ENCODE results near the gene SLC48A1.
A peak's percentile ranks its signal among the peaks of the same experiment; 100 is the strongest.
"Not testable (repeated sequence)": the region's sequence is repeated elsewhere in the genome, so short reads cannot be mapped to it uniquely, and the experiment has no call there.

SLC48A1 gene

GRCh38 chr12:47808574-47809365, 35.7 kb downstream of the SLC48A1 start:
- Histone ChIP-seq H3K27ac (replicated peaks; ENCODE audit: low read length) (no peak overlapping the region), H3K14ac (ENCODE audit: low read length) (peak overlapping the region; percentile 4), H2BK15ac (ENCODE audit: low read length) (no peak overlapping the region), H2BK120ac (ENCODE audit: low read depth, low read length) (no peak overlapping the region), H3K4ac (ENCODE audit: low read length) (no peak overlapping the region), H3K18ac (ENCODE audit: low read length) (peak overlapping the region; percentile 65), H3K27me3 (ENCODE audit: control insufficient read depth in 3 of 3, insufficient read depth in 3 of 3, low read depth in 1 of 3, low read length in 3 of 3) (no peaks in the 10 kb centered on the region), H3K9me3 (replicated peaks in 1 of 2; ENCODE audit: control insufficient read depth in 2 of 2, insufficient read depth in 1 of 2, low read depth in 1 of 2, low read length in 2 of 2) (no peaks in the 10 kb centered on the region), H2AK5ac (ENCODE audit: low read depth, low read length) (peak overlapping the region; percentile 81), H3K23ac (ENCODE audit: low read depth, low read length, poor library complexity) (no peak overlapping the region), H4K91ac (ENCODE audit: low read depth, low read length, poor library complexity) (peak overlapping the region; percentile 35), H3K79me1 (ENCODE audit: low read depth, low read length) (peaks cover 11% of the 10 kb centered on the region), H2AFZ (ENCODE audit: low read length) (no peak overlapping the region), H2BK5ac (ENCODE audit: low read length) (peak overlapping the region; percentile 30), H3K4me2 (ENCODE audit: insufficient read depth, low read length, poor library complexity, severe bottlenecking) (no peak overlapping the region), H2BK12ac (ENCODE audit: low read length) (peak overlapping the region; percentile 43), H3K4me1 (ENCODE audit: control insufficient read depth in 2 of 2, insufficient read depth in 1 of 2, low read depth in 1 of 2, low read length in 2 of 2) (peaks cover 45 to 52% of the 10 kb centered on the region in 2 donors), H3K9ac (ENCODE audit: low read depth, low read length, poor library complexity) (peak overlapping the region; percentile 7), H3K36me3 (replicated peaks in 1 of 2; ENCODE audit: control insufficient read depth in 2 of 2, insufficient read depth in 2 of 2, low read length in 2 of 2) (peaks cover 0 to 40% of the 10 kb centered on the region in 2 donors), H4K8ac (ENCODE audit: low read depth, low read length) (no peak overlapping the region), H3K4me3 (ENCODE audit: low read length in 2 of 2) (no peak overlapping the region)
- no CpG with 5 or more reads among the region's 9 CpGs for WGBS, 2 donors (ENCODE audit: extremely low coverage in 2 of 2, insufficient read length in 2 of 2, insufficient replicate concordance in 1 of 2)
- DNase-seq (ENCODE audit: low spot score) = no peak

GRCh38 chr12:47809518-47809917, 36.5 kb downstream of the SLC48A1 start:
- H3K27me3 ChIP-seq (ENCODE audit: control insufficient read depth in 3 of 3, insufficient read depth in 3 of 3, low read depth in 1 of 3, low read length in 3 of 3); H3K4ac ChIP-seq (ENCODE audit: low read length); H2AK5ac ChIP-seq (ENCODE audit: low read depth, low read length); H2AFZ ChIP-seq (ENCODE audit: low read length); H2BK12ac ChIP-seq (ENCODE audit: low read length); H2BK15ac ChIP-seq (ENCODE audit: low read length); H3K4me2 ChIP-seq (ENCODE audit: insufficient read depth, low read length, poor library complexity, severe bottlenecking); H3K18ac ChIP-seq (ENCODE audit: low read length); H3K14ac ChIP-seq (ENCODE audit: low read length); H3K27ac ChIP-seq (replicated peaks; ENCODE audit: low read length); H3K4me3 ChIP-seq (ENCODE audit: low read length in 2 of 2); H3K9me3 ChIP-seq (replicated peaks in 1 of 2; ENCODE audit: control insufficient read depth in 2 of 2, insufficient read depth in 1 of 2, low read depth in 1 of 2, low read length in 2 of 2); H4K91ac ChIP-seq (ENCODE audit: low read depth, low read length, poor library complexity); H4K8ac ChIP-seq (ENCODE audit: low read depth, low read length); H3K23ac ChIP-seq (ENCODE audit: low read depth, low read length, poor library complexity); H2BK5ac ChIP-seq (ENCODE audit: low read length); H3K9ac ChIP-seq (ENCODE audit: low read depth, low read length, poor library complexity); H2BK120ac ChIP-seq (ENCODE audit: low read depth, low read length); DNase-seq (ENCODE audit: low spot score): not testable (repeated sequence)
- WGBS, 2 donors (ENCODE audit: extremely low coverage in 2 of 2, insufficient read length in 2 of 2, insufficient replicate concordance in 1 of 2) = no CpG with 5 or more reads among the region's 9 CpGs
- peaks cover 0 to 35% of the 10 kb centered on the region in 2 donors for H3K36me3 ChIP-seq (replicated peaks in 1 of 2; ENCODE audit: control insufficient read depth in 2 of 2, insufficient read depth in 2 of 2, low read length in 2 of 2)
- H3K4me1 ChIP-seq (ENCODE audit: control insufficient read depth in 2 of 2, insufficient read depth in 1 of 2, low read depth in 1 of 2, low read length in 2 of 2) = peaks cover 51 to 52% of the 10 kb centered on the region in 2 donors
- peaks cover 11% of the 10 kb centered on the region for H3K79me1 ChIP-seq (ENCODE audit: low read depth, low read length)

DNA sequence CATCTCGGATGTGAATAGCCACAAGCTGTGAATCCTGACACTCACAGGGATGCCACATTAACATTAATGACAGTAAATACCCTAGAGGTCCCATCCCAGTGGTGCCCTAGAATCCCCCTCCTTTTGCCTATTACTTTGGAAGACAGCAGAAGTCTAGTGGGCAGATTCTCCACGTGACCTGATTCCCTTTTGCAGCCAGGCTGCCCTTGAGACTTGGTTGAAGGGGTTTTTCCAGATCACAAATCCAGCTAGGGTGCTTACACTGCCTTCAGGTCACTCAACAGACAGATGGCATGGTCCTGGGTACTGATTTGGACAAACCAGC, 38.0 kb downstream of the SLC48A1 start:
- no peak overlapping the region for H2BK15ac ChIP-seq (ENCODE audit: low read length)
- no peak overlapping the region for H3K23ac ChIP-seq (ENCODE audit: low read depth, low read length, poor library complexity)
- H3K27me3 ChIP-seq (ENCODE audit: control insufficient read depth in 3 of 3, insufficient read depth in 3 of 3, low read depth in 1 of 3, low read length in 3 of 3) = no peaks in the 10 kb centered on the region
- WGBS, 2 donors (ENCODE audit: extremely low coverage in 2 of 2, insufficient read length in 2 of 2, insufficient replicate concordance in 1 of 2) = no CpG with 5 or more reads among the region's 2 CpGs
- no peak overlapping the region for H3K4me3 ChIP-seq (ENCODE audit: low read length in 2 of 2)
- H3K4me1 ChIP-seq (ENCODE audit: control insufficient read depth in 2 of 2, insufficient read depth in 1 of 2, low read depth in 1 of 2, low read length in 2 of 2) = peaks cover 47 to 52% of the 10 kb centered on the region in 2 donors
- H3K18ac ChIP-seq (ENCODE audit: low read length) = no peak overlapping the region
- no peak overlapping the region for H3K4me2 ChIP-seq (ENCODE audit: insufficient read depth, low read length, poor library complexity, severe bottlenecking)
- no peak overlapping the region for H2AFZ ChIP-seq (ENCODE audit: low read length)
- H3K27ac ChIP-seq (replicated peaks; ENCODE audit: low read length) = no peak overlapping the region
- peaks cover 0 to 29% of the 10 kb centered on the region in 2 donors for H3K36me3 ChIP-seq (replicated peaks in 1 of 2; ENCODE audit: control insufficient read depth in 2 of 2, insufficient read depth in 2 of 2, low read length in 2 of 2)
- H3K9me3 ChIP-seq (replicated peaks in 1 of 2; ENCODE audit: control insufficient read depth in 2 of 2, insufficient read depth in 1 of 2, low read depth in 1 of 2, low read length in 2 of 2) = no peaks in the 10 kb centered on the region
- peaks cover 11% of the 10 kb centered on the region for H3K79me1 ChIP-seq (ENCODE audit: low read depth, low read length)
- no peak overlapping the region for H2BK12ac ChIP-seq (ENCODE audit: low read length)
- no peak overlapping the region for H4K8ac ChIP-seq (ENCODE audit: low read depth, low read length)
- no peak overlapping the region for H2AK5ac ChIP-seq (ENCODE audit: low read depth, low read length)
- no peak overlapping the region for H2BK5ac ChIP-seq (ENCODE audit: low read length)
- H4K91ac ChIP-seq (ENCODE audit: low read depth, low read length, poor library complexity) = no peak overlapping the region
- no peak for DNase-seq (ENCODE audit: low spot score)
- no peak overlapping the region for H3K9ac ChIP-seq (ENCODE audit: low read depth, low read length, poor library complexity)
- H3K14ac ChIP-seq (ENCODE audit: low read length) = no peak overlapping the region
- no peak overlapping the region for H3K4ac ChIP-seq (ENCODE audit: low read length)
- H2BK120ac ChIP-seq (ENCODE audit: low read depth, low read length) = no peak overlapping the region

GRCh38 chr12:47811581-47812484, 38.8 kb downstream of the SLC48A1 start:
- no peak overlapping the region for H2BK120ac ChIP-seq (ENCODE audit: low read depth, low read length)
- peaks cover 0 to 23% of the 10 kb centered on the region in 2 donors for H3K36me3 ChIP-seq (replicated peaks in 1 of 2; ENCODE audit: control insufficient read depth in 2 of 2, insufficient read depth in 2 of 2, low read length in 2 of 2)
- peak overlapping the region; percentile 91 for H3K18ac ChIP-seq (ENCODE audit: low read length)
- no peaks in the 10 kb centered on the region for H3K9me3 ChIP-seq (replicated peaks in 1 of 2; ENCODE audit: control insufficient read depth in 2 of 2, insufficient read depth in 1 of 2, low read depth in 1 of 2, low read length in 2 of 2)
- H3K27ac ChIP-seq (replicated peaks; ENCODE audit: low read length) = no peak overlapping the region
- no peak overlapping the region for H4K91ac ChIP-seq (ENCODE audit: low read depth, low read length, poor library complexity)
- no peak overlapping the region for H3K23ac ChIP-seq (ENCODE audit: low read depth, low read length, poor library complexity)
- no peak for DNase-seq (ENCODE audit: low spot score)
- H3K4ac ChIP-seq (ENCODE audit: low read length) = peak overlapping the region; percentile 55
- H2BK5ac ChIP-seq (ENCODE audit: low read length) = no peak overlapping the region
- peak overlapping the region; percentile 93 for H2AK5ac ChIP-seq (ENCODE audit: low read depth, low read length)
- peaks cover 52 to 58% of the 10 kb centered on the region in 2 donors for H3K4me1 ChIP-seq (ENCODE audit: control insufficient read depth in 2 of 2, insufficient read depth in 1 of 2, low read depth in 1 of 2, low read length in 2 of 2)
- no peak overlapping the region for H2AFZ ChIP-seq (ENCODE audit: low read length)
- H2BK15ac ChIP-seq (ENCODE audit: low read length) = no peak overlapping the region
- H4K8ac ChIP-seq (ENCODE audit: low read depth, low read length) = no peak overlapping the region
- no peaks in the 10 kb centered on the region for H3K27me3 ChIP-seq (ENCODE audit: control insufficient read depth in 3 of 3, insufficient read depth in 3 of 3, low read depth in 1 of 3, low read length in 3 of 3)
- H3K9ac ChIP-seq (ENCODE audit: low read depth, low read length, poor library complexity) = no peak overlapping the region
- no peak overlapping the region for H3K4me3 ChIP-seq (ENCODE audit: low read length in 2 of 2)
- H2BK12ac ChIP-seq (ENCODE audit: low read length) = peak overlapping the region; percentile 89
- no CpG with 5 or more reads among the region's 14 CpGs for WGBS, 2 donors (ENCODE audit: extremely low coverage in 2 of 2, insufficient read length in 2 of 2, insufficient replicate concordance in 1 of 2)
- no peak overlapping the region for H3K4me2 ChIP-seq (ENCODE audit: insufficient read depth, low read length, poor library complexity, severe bottlenecking)
- H3K79me1 ChIP-seq (ENCODE audit: low read depth, low read length) = peaks cover 9% of the 10 kb centered on the region
- H3K14ac ChIP-seq (ENCODE audit: low read length) = no peak overlapping the region

All from neuronal stem cell (in vitro differentiated cells).